Colonic mucosa (tissue), 4 donors: ENCODE data around the gene PPP1R37. TPM values are rescaled to one million over a fixed set of nuclear protein-coding genes. Genes with fewer than 3 reads are reported as not detected.

Experiments
- DNase-seq: peaks from one replicate; pipeline ENCODE4 v3.0.0-alpha.2; 2020
- H3K27ac ChIP-seq: fragments of 200-600 bp; one replicate; pipeline ENCODE4 v1.8.0; 2021
- H3K27me3 ChIP-seq: fragments of 200-600 bp; one replicate; pipeline ENCODE4 v1.8.0; 2021
- H3K36me3 ChIP-seq: fragments of 200-600 bp; one replicate; pipeline ENCODE4 v1.8.0; 2021
- H3K4me1 ChIP-seq: fragments of 200-600 bp; one replicate; pipeline ENCODE4 v1.8.0; 2021; ENCODE audit warnings: mild to moderate bottlenecking
- H3K4me3 ChIP-seq: fragments of 200-600 bp; one replicate; pipeline ENCODE4 v1.8.0; 2021
- H3K9ac ChIP-seq, 2 donors: one replicate each; pipeline ENCODE4 v1.7.0; 2013; ENCODE audit warnings: control low read depth in 2 of 2, low read depth in 2 of 2, low read length in 2 of 2
- H3K9me3 ChIP-seq: fragments of 200-600 bp; one replicate; pipeline ENCODE4 v1.8.0; 2021
- intact Hi-C: fragments of 100-400 bp; cut with DNase I; formaldehyde crosslinking; loops from one replicate; pipeline ENCODE4 v1.14.1; 2022
- total RNA-seq, 2 donors: library from RNA; stranded (reverse); fragmentation: NEBNext Ultra II Directional in 1 of 2; extraction: Animal tissue kit (Norgen Biotek cat#: 25700) in 1 of 2; gene quantifications; one replicate each; pipeline ENCODE4 v1.2.1, GENCODE V29; 2021
- TF ChIP-seq, protein P1 (sequence below): fragments of 200-600 bp; IDR thresholded peaks from one replicate; pipeline ENCODE4 v1.8.0; 2022; ENCODE audit warnings: antibody characterized with exemption, mild to moderate bottlenecking
- donor health status: healthy.
- donor health status: DM: no; HTN: no; CAD: no.
- donor health status: DM: no; HTN: no; CAD: no.

The PPP1R37 gene
- total RNA-seq, 2 donors from 2014 or later: 28.2 to 46.9 TPM

- no peaks in the 10 kb centered on the region for H3K9me3 ChIP-seq
- H3K4me1 ChIP-seq: no peaks in the 10 kb centered on the region
- H3K27me3 ChIP-seq: no peaks in the 10 kb centered on the region
- H3K36me3 ChIP-seq: no peaks in the 10 kb centered on the region
- H3K9ac ChIP-seq: no peak overlapping the region
- TF ChIP-seq, protein P1, sequence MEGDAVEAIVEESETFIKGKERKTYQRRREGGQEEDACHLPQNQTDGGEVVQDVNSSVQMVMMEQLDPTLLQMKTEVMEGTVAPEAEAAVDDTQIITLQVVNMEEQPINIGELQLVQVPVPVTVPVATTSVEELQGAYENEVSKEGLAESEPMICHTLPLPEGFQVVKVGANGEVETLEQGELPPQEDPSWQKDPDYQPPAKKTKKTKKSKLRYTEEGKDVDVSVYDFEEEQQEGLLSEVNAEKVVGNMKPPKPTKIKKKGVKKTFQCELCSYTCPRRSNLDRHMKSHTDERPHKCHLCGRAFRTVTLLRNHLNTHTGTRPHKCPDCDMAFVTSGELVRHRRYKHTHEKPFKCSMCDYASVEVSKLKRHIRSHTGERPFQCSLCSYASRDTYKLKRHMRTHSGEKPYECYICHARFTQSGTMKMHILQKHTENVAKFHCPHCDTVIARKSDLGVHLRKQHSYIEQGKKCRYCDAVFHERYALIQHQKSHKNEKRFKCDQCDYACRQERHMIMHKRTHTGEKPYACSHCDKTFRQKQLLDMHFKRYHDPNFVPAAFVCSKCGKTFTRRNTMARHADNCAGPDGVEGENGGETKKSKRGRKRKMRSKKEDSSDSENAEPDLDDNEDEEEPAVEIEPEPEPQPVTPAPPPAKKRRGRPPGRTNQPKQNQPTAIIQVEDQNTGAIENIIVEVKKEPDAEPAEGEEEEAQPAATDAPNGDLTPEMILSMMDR: no peak
- no peak overlapping the region for H3K4me3 ChIP-seq
- DNase-seq: no peak
- intact Hi-C loops: no loop called here
- H3K27ac ChIP-seq: no peak overlapping the region
These were observed 33.7 kb downstream of the PPP1R37 start for GRCh38 chr19:45126654-45127053.

- no peak for DNase-seq
- no peak overlapping the region for H3K9ac ChIP-seq
- H3K36me3 ChIP-seq: no peaks in the 10 kb centered on the region
- no peak overlapping the region for H3K4me3 ChIP-seq
- H3K27me3 ChIP-seq: no peaks in the 10 kb centered on the region
- no peaks in the 10 kb centered on the region for H3K9me3 ChIP-seq
- TF ChIP-seq, protein P1: no peak
- no peak overlapping the region for H3K27ac ChIP-seq
- H3K4me1 ChIP-seq: no peaks in the 10 kb centered on the region
- intact Hi-C loops: no loop called here
These were observed 35.2 kb downstream of the PPP1R37 start for GRCh38 chr19:45128146-45128545.

DNA sequence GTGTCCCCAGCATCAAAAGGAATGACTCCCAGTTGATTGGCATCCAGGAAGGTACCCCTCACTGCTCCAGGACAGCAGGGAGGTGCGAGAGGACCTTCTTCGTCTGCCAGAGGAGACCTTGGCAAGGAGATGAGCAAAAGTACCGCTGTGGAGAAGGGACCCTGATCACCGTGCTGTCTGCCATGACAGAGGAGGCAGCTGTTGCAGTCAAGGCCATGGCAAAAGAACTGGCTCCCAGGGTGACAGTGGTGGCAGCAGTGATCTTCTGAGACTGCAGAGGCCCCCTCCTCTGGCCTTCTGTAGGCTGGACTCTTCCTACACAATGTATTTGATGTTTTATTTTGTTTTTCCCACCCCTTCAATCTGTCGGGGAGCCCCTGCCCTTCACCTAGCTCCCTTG is 35.8 kb downstream of the PPP1R37 start:
- DNase-seq: no peak

GRCh38 chr19:45130236-45130635 is 37.3 kb downstream of the PPP1R37 start:
- no peaks in the 10 kb centered on the region for H3K36me3 ChIP-seq
- no peak overlapping the region for H3K9ac ChIP-seq
- no peak overlapping the region for H3K4me3 ChIP-seq
- intact Hi-C loops: no loop called here
- TF ChIP-seq, protein P1: no peak
- no peaks in the 10 kb centered on the region for H3K9me3 ChIP-seq
- no peak overlapping the region for H3K27ac ChIP-seq
- no peaks in the 10 kb centered on the region for H3K4me1 ChIP-seq
- DNase-seq: no peak
- no peaks in the 10 kb centered on the region for H3K27me3 ChIP-seq

More for the DNA sequence above, 35.8 kb downstream of the PPP1R37 start:
- no peaks in the 10 kb centered on the region for H3K27me3 ChIP-seq
- H3K9ac ChIP-seq: no peak overlapping the region
- H3K4me1 ChIP-seq: no peaks in the 10 kb centered on the region
- intact Hi-C loops: no loop called here
- no peak overlapping the region for H3K27ac ChIP-seq
- no peaks in the 10 kb centered on the region for H3K36me3 ChIP-seq
- H3K9me3 ChIP-seq: no peaks in the 10 kb centered on the region
- no peak overlapping the region for H3K4me3 ChIP-seq
- TF ChIP-seq, protein P1: no peak

- H3K27ac ChIP-seq: no peak overlapping the region
These were observed 38.1 kb downstream of the PPP1R37 start for GRCh38 chr19:45130888-45131615.

More at GRCh38 chr19:45130888-45131615, 38.1 kb downstream of the PPP1R37 start:
- TF ChIP-seq, protein P1: no peak
- no peaks in the 10 kb centered on the region for H3K4me1 ChIP-seq
- intact Hi-C loops: no loop called here
- no peak overlapping the region for H3K9ac ChIP-seq
- no peak for DNase-seq
- no peaks in the 10 kb centered on the region for H3K27me3 ChIP-seq
- H3K36me3 ChIP-seq: no peaks in the 10 kb centered on the region
- H3K4me3 ChIP-seq: no peak overlapping the region
- H3K9me3 ChIP-seq: no peaks in the 10 kb centered on the region
